Activated gamma-delta T cell treated with Interleukin-2 at 50 U/mL for 16 hours (primary cell): Measurements from ENCODE around the gene NIN.

Source experiments
- DNase-seq: peaks from one replicate; pipeline ENCODE4 v3.0.0-alpha.2; 2020

The NIN gene

GRCh38 chr14:50758945-50759344 is 72.0 kb downstream of the NIN start:
- DNase-seq = no peak

GRCh38 chr14:50758305-50758704 is 72.7 kb downstream of the NIN start:
- no peak for DNase-seq

GRCh38 chr14:50757702-50758101 is 73.3 kb downstream of the NIN start:
- no peak for DNase-seq

- no peak for DNase-seq
These were observed 74.7 kb downstream of the NIN start for GRCh38 chr14:50756300-50756699.

GRCh38 chr14:50750323-50750722 is 80.6 kb downstream of the NIN start:
- DNase-seq = no peak

GRCh38 chr14:50745401-50746058 is 85.4 kb downstream of the NIN start:
- no peak for DNase-seq

GRCh38 chr14:50744231-50744630 is 86.7 kb downstream of the NIN start:
- no peak for DNase-seq

GRCh38 chr14:50741567-50741966 is 89.4 kb downstream of the NIN start:
- no peak for DNase-seq

- DNase-seq = no peak
These were observed 90.1 kb downstream of the NIN start for GRCh38 chr14:50740856-50741255.

GRCh38 chr14:50739186-50739585 is 91.8 kb downstream of the NIN start:
- no peak for DNase-seq

- no peak for DNase-seq
These were observed 94.0 kb downstream of the NIN start for GRCh38 chr14:50736932-50737419.

GRCh38 chr14:50734950-50735695 is 95.8 kb downstream of the NIN start:
- DNase-seq = no peak

GRCh38 chr14:50733494-50733893 is 97.5 kb downstream of the NIN start:
- no peak for DNase-seq

- no peak for DNase-seq
These were observed 102.1 kb downstream of the NIN start for GRCh38 chr14:50728836-50729235.

- DNase-seq = no peak
These were observed 104.4 kb downstream of the NIN start for GRCh38 chr14:50726372-50727107.

- DNase-seq = no peak
These were observed 105.2 kb downstream of the NIN start for GRCh38 chr14:50725761-50726160.

GRCh38 chr14:50719911-50720759 is 110.8 kb downstream of the NIN start:
- no peak for DNase-seq

- DNase-seq = no peak
These were observed 112.0 kb downstream of the NIN start for GRCh38 chr14:50718949-50719348.

- no peak for DNase-seq
These were observed 113.2 kb downstream of the NIN start for GRCh38 chr14:50717811-50718210.

- DNase-seq = no peak
These were observed 116.4 kb downstream of the NIN start for GRCh38 chr14:50714450-50715073.

- DNase-seq = no peak
These were observed 119.9 kb downstream of the NIN start for GRCh38 chr14:50711043-50711442.

GRCh38 chr14:50705026-50705593 is 125.9 kb downstream of the NIN start:
- no peak for DNase-seq
